Vagina (tissue), 2 donors: ENCODE measurements around the gene AMZ1.
"Not testable (repeated sequence)": the region's sequence is repeated elsewhere in the genome, so short reads cannot be mapped to it uniquely, and the experiment has no call there.

ENCODE experiments used
- CTCF ChIP-seq, 3 experiments: fragments of 450-650 bp in 2 of 3; fragments of 200-600 bp in 1 of 3; sonication (generic) in 1 of 3; IDR thresholded peaks; one replicate each; pipeline ENCODE4 v1.5.1; 2017 to 2019; ENCODE audit warnings: antibody characterized with exemption in 3 of 3, mild to moderate bottlenecking in 2 of 3, moderate library complexity in 2 of 3
- POLR2A ChIP-seq, 2 donors: fragments of 450-650 bp; IDR thresholded peaks; one replicate each; pipeline ENCODE4 v1.6.1; 2017; ENCODE audit warnings: antibody characterized with exemption in 2 of 2, mild to moderate bottlenecking in 2 of 2, moderate library complexity in 2 of 2
- POLR2AphosphoS5 ChIP-seq, 2 donors: sonication (generic); formaldehyde crosslinking; IDR thresholded peaks; one replicate each; pipeline ENCODE4 v1.9.0; 2017; ENCODE audit warnings: antibody characterized with exemption in 2 of 2, mild to moderate bottlenecking in 2 of 2, low read depth in 1 of 2; ENCODE audit not compliant: insufficient read depth in 1 of 2

GRCh38 chr7:2724036-2724435 lies 36.0 kb downstream of the AMZ1 start:
- not testable (repeated sequence) for TF ChIP-seq CTCF (IDR thresholded peaks at IDR 0.05); POLR2A (IDR thresholded peaks at IDR 0.05); POLR2AphosphoS5 (IDR thresholded peaks at IDR 0.05; ENCODE audit: insufficient read depth in 1 of 2, low read depth in 1 of 2)
